Glutamatergic neuron (in vitro differentiated cells): ENCODE results near the gene DBX2. TPM values are rescaled to one million over a fixed set of nuclear protein-coding genes. Genes with fewer than 3 reads are reported as not detected.

Experiments used
- DNase-seq: peaks from one replicate; pipeline ENCODE4 v3.0.0; 2022
- H3K27ac Mint-ChIP-seq: one replicate; pipeline ENCODE4 v1.8.0; 2020; ENCODE audit warnings: mild to moderate bottlenecking, mixed read lengths, inconsistent platforms; ENCODE audit not compliant: unreplicated experiment
- H3K27me3 Mint-ChIP-seq: one replicate; pipeline ENCODE4 v1.8.0; 2020; ENCODE audit warnings: mild to moderate bottlenecking, moderate library complexity, mixed read lengths, inconsistent platforms; ENCODE audit not compliant: unreplicated experiment
- H3K36me3 Mint-ChIP-seq: one replicate; pipeline ENCODE4 v1.8.0; 2020; ENCODE audit warnings: mild to moderate bottlenecking, mixed read lengths, inconsistent platforms; ENCODE audit not compliant: unreplicated experiment
- H3K4me1 Mint-ChIP-seq: one replicate; pipeline ENCODE4 v1.8.0; 2020; ENCODE audit warnings: mild to moderate bottlenecking, low read depth, mixed read lengths, inconsistent platforms; ENCODE audit not compliant: unreplicated experiment
- H3K4me3 Mint-ChIP-seq: one replicate; pipeline ENCODE4 v1.8.0; 2020; ENCODE audit warnings: mild to moderate bottlenecking, mixed read lengths, inconsistent platforms; ENCODE audit not compliant: unreplicated experiment
- H3K9me3 Mint-ChIP-seq: one replicate; pipeline ENCODE4 v1.8.0; 2020; ENCODE audit warnings: mild to moderate bottlenecking, moderate library complexity, mixed read lengths, inconsistent platforms; ENCODE audit not compliant: unreplicated experiment
- total RNA-seq: library from RNA; stranded (reverse); fragmentation: NEBNext Ultra II Directional; extraction: Animal tissue kit (Norgen Biotek cat#: 25700); gene quantifications from one replicate; pipeline ENCODE4 v1.2.1, GENCODE V29; 2021; ENCODE audit not compliant: unreplicated experiment
- TF ChIP-seq, protein P1 (sequence below): fragments of 200-600 bp; sonication (generic); IDR thresholded peaks from one replicate; pipeline ENCODE4 v1.5.0; 2021; ENCODE audit not compliant: partially characterized antibody, unreplicated experiment

The DBX2 gene
- total RNA-seq, 1 donor from 2014 or later, result not detected

GRCh38 chr12:45040977-45041376, 9.9 kb downstream of the DBX2 start:
- Mint-ChIP-seq H3K27ac (no peak overlapping the region), H3K4me1 (no peaks in the 10 kb centered on the region), H3K9me3 (no peaks in the 10 kb centered on the region), H3K4me3 (no peak overlapping the region), H3K36me3 (no peaks in the 10 kb centered on the region), H3K27me3 (no peaks in the 10 kb centered on the region)
- no peak for DNase-seq
- TF ChIP-seq, protein P1, sequence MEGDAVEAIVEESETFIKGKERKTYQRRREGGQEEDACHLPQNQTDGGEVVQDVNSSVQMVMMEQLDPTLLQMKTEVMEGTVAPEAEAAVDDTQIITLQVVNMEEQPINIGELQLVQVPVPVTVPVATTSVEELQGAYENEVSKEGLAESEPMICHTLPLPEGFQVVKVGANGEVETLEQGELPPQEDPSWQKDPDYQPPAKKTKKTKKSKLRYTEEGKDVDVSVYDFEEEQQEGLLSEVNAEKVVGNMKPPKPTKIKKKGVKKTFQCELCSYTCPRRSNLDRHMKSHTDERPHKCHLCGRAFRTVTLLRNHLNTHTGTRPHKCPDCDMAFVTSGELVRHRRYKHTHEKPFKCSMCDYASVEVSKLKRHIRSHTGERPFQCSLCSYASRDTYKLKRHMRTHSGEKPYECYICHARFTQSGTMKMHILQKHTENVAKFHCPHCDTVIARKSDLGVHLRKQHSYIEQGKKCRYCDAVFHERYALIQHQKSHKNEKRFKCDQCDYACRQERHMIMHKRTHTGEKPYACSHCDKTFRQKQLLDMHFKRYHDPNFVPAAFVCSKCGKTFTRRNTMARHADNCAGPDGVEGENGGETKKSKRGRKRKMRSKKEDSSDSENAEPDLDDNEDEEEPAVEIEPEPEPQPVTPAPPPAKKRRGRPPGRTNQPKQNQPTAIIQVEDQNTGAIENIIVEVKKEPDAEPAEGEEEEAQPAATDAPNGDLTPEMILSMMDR, result no peak

DNA sequence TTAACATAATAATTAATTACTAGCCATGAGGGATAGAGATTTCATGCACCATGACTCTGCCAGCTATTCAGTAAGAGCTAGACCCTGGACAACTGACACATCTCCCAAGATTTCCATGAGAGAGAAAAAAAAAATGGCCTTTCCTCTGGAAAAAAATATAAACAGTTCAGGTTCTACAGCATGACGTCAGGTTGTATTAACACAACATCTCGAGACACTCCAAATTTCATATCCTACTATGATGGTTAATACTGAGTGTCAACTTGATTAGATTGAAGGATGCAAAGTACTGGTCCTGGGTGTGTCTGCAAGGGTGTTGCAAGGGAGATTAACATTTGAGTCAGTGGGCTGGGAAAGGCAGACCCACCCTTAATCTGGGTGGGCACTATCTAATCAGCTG, 11.1 kb downstream of the DBX2 start:
- no peaks in the 10 kb centered on the region for H3K4me1 Mint-ChIP-seq
- H3K27ac Mint-ChIP-seq, result no peak overlapping the region
- H3K36me3 Mint-ChIP-seq, result no peaks in the 10 kb centered on the region
- no peaks in the 10 kb centered on the region for H3K27me3 Mint-ChIP-seq
- no peak for DNase-seq
- H3K9me3 Mint-ChIP-seq, result no peaks in the 10 kb centered on the region
- TF ChIP-seq, protein P1, result no peak
- H3K4me3 Mint-ChIP-seq, result no peak overlapping the region

GRCh38 chr12:45034861-45035265, 16.0 kb downstream of the DBX2 start:
- Mint-ChIP-seq H3K4me1 (no peaks in the 10 kb centered on the region), H3K27ac (no peak overlapping the region), H3K27me3 (no peaks in the 10 kb centered on the region), H3K4me3 (no peak overlapping the region), H3K9me3 (no peaks in the 10 kb centered on the region), H3K36me3 (no peaks in the 10 kb centered on the region)
- TF ChIP-seq, protein P1, result no peak
- no peak for DNase-seq

- no peak overlapping the region for H3K4me3 Mint-ChIP-seq
- no peaks in the 10 kb centered on the region for H3K36me3 Mint-ChIP-seq
- no peak overlapping the region for H3K27ac Mint-ChIP-seq
- no peaks in the 10 kb centered on the region for H3K27me3 Mint-ChIP-seq
- no peaks in the 10 kb centered on the region for H3K4me1 Mint-ChIP-seq
- no peak for DNase-seq
- no peaks in the 10 kb centered on the region for H3K9me3 Mint-ChIP-seq
- TF ChIP-seq, protein P1, result no peak
Measured at GRCh38 chr12:45017916-45018315, 33.0 kb downstream of the DBX2 start.

DNA sequence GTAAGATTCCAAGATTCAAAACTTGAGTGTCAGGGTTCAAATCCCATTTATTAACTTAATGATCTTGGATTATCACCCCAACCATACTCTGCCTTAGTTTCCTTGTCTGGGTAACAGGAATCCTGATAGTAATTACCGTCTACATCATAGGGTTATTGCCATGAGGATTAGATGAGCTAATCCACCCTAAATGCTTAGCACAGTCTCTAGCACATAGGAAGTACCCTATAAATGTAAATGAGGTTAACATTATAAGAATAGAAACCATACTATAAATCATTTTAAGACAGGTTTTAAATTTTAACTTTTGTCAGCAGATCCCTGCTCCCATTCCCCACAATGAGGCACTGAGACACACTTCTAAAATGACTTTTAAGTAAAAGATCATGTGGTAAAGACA, 36.5 kb downstream of the DBX2 start:
- no peak overlapping the region for H3K27ac Mint-ChIP-seq
- no peaks in the 10 kb centered on the region for H3K36me3 Mint-ChIP-seq
- no peak overlapping the region for H3K4me3 Mint-ChIP-seq
- TF ChIP-seq, protein P1, result no peak
- no peaks in the 10 kb centered on the region for H3K27me3 Mint-ChIP-seq
- DNase-seq, result no peak
- H3K9me3 Mint-ChIP-seq, result no peaks in the 10 kb centered on the region
- H3K4me1 Mint-ChIP-seq, result no peaks in the 10 kb centered on the region
